K562 (cell line): Measurements from ENCODE around the gene NONO. TPM values are rescaled to one million over a fixed set of nuclear protein-coding genes. Genes with fewer than 3 reads are reported as not detected.

ENCODE experiments used
- ATAC-seq: fragments of 200-7000 bp; cut with Tn5 transposase; 3 replicates; pipeline ENCODE4 v1.9.1; 2020; ENCODE audit warnings: moderate library complexity
- BruUV-seq: library from RNA; stranded (reverse); fragments of 400-500 nt; replicated peaks from 2 replicates; lab custom pipeline; 2021; lab: Mats Ljungman, UMichigan
- CTCF ChIA-PET: fragments of 300-600 bp; formaldehyde crosslinking; extraction: SDS; loops from one replicate; lab custom pipeline; 2021; ENCODE audit warnings: low intra/inter-chr PET ratio; lab: Yijun Ruan, JAX
- POLR2A ChIA-PET: fragments of 300-600, 350-650 bp; sonication (Branson Sonifier 250); formaldehyde crosslinking; extraction: SDS; loops from one replicate; lab custom pipeline; 2021; ENCODE audit warnings: antibody characterized with exemption, inconsistent platforms; lab: Yijun Ruan, JAX
- DNase-seq, 4 experiments: peaks; one replicate each; pipeline versions ENCODE4 v3.0.0 to v3.0.0-alpha.2; 2011 to 2018; ENCODE audit warnings: low spot score in 3 of 4, mixed read lengths in 3 of 4; ENCODE audit errors: extremely low read depth in 1 of 4
- FAIRE-seq: peaks from 2 replicates; lab custom pipeline; 2011; peaks lifted over from hg19 to GRCh38; lab: Jason Lieb, UNC
- H2AFZ ChIP-seq: 2 replicates; pipeline ENCODE4 v1.6.0; 2011; ENCODE audit warnings: low read depth, low read length, control low read depth, inconsistent platforms
- H3K27ac ChIP-seq: fragments of 200-600 bp; 3 replicates; pipeline ENCODE4 v1.8.0; 2011; ENCODE audit warnings: low read depth, mild to moderate bottlenecking, control low read depth, inconsistent platforms, low read length, moderate library complexity, mixed read lengths; ENCODE audit errors: extremely low read depth
- H3K27me3 ChIP-seq, 2 experiments: fragments of 300-600 bp in 1 of 2; 2 replicates in 1 of 2; 3 replicates in 1 of 2; pipeline versions ENCODE4 v1.6.0 to v1.8.0; 2011; ENCODE audit warnings: inconsistent platforms in 2 of 2, low read length in 2 of 2, mild to moderate bottlenecking in 1 of 2, mixed read lengths in 1 of 2, moderate library complexity in 1 of 2; ENCODE audit not compliant: control insufficient read depth in 2 of 2, insufficient read depth in 2 of 2
- H3K36me3 ChIP-seq: fragments of 300-600 bp; 3 replicates; pipeline ENCODE4 v1.8.0; 2011; ENCODE audit warnings: mild to moderate bottlenecking, low read length, inconsistent platforms; ENCODE audit not compliant: control insufficient read depth, insufficient read depth
- H3K4me1 ChIP-seq, 2 experiments: fragments of 200-600 bp in 1 of 2; replicated peaks in 1 of 2; 2 replicates in 1 of 2; 3 replicates in 1 of 2; pipeline versions ENCODE4 v1.5.1 to v1.8.0; 2011; ENCODE audit warnings: inconsistent platforms in 2 of 2, low read length in 2 of 2, mild to moderate bottlenecking in 1 of 2, mixed read lengths in 1 of 2, moderate library complexity in 1 of 2; ENCODE audit not compliant: control insufficient read depth in 2 of 2, insufficient read depth in 2 of 2
- H3K4me2 ChIP-seq: 2 replicates; pipeline ENCODE4 v1.6.1; 2011; ENCODE audit warnings: low read length, control low read depth, inconsistent platforms, mixed read lengths; ENCODE audit not compliant: insufficient read depth
- H3K4me3 ChIP-seq: fragments of 200-600 bp; sonication (generic), shearing (Covaris generic); 2 replicates; pipeline ENCODE4 v1.5.1; 2016; ENCODE audit warnings: control low read depth, inconsistent platforms
- H3K79me2 ChIP-seq: fragments of 200-600 bp; 3 replicates; pipeline ENCODE4 v1.8.0; 2011; ENCODE audit warnings: low read length, inconsistent platforms; ENCODE audit not compliant: control insufficient read depth, insufficient read depth
- H3K9ac ChIP-seq, 2 experiments: 2 replicates each; pipeline versions ENCODE4 v1.6.0 to v1.6.1; 2011; ENCODE audit warnings: low read depth in 2 of 2, low read length in 2 of 2, control low read depth in 1 of 2, inconsistent platforms in 1 of 2, mild to moderate bottlenecking in 1 of 2, mixed read lengths in 1 of 2; ENCODE audit not compliant: insufficient read depth in 1 of 2
- H3K9me1 ChIP-seq: one replicate; pipeline ENCODE4 v1.6.0; 2011; ENCODE audit warnings: inconsistent platforms, mild to moderate bottlenecking, low read length, moderate library complexity; ENCODE audit not compliant: control insufficient read depth, insufficient read depth
- H3K9me3 ChIP-seq: replicated peaks from 2 replicates; pipeline ENCODE4 v1.5.1; 2011; ENCODE audit warnings: low read depth, low read length, inconsistent platforms; ENCODE audit not compliant: control insufficient read depth, insufficient read depth
- H4K20me1 ChIP-seq: replicated peaks from 2 replicates; pipeline ENCODE4 v1.6.1; 2011; ENCODE audit warnings: low read length, inconsistent platforms, mixed read lengths; ENCODE audit not compliant: control insufficient read depth, insufficient read depth
- POLR2A ChIP-seq: fragments of 450-650 bp; conservative IDR thresholded peaks from 2 replicates; pipeline ENCODE4 v1.6.1; 2016
- RCOR1 ChIP-seq, 2 experiments: IDR thresholded peaks; 2 replicates each; pipeline ENCODE4 v1.6.1; 2012; ENCODE audit warnings: low read depth in 2 of 2, low read length in 2 of 2, borderline replicate concordance in 1 of 2, improper control_type of control experiment in 1 of 2
- TAF9B ChIP-seq: fragments of 450-650 bp; IDR thresholded peaks from 2 replicates; pipeline ENCODE4 v1.6.1; 2018; ENCODE audit warnings: mild to moderate bottlenecking; ENCODE audit not compliant: partially characterized antibody
- TRIM24 ChIP-seq, 2 experiments: fragments of 450-650 bp; IDR thresholded peaks; 2 replicates each; pipeline ENCODE4 v1.6.1; 2016
- ZNF134 ChIP-seq: fragments of 250-450 bp; sonication (Bioruptor Pico); conservative IDR thresholded peaks from 2 replicates; pipeline ENCODE4 v1.4.0; 2020
- WGBS: fragments of 100-300 bp; shearing (Covaris generic); methylation state at CpG from one replicate; pipeline ENCODE4 v1.1.6; 2016; ENCODE audit warnings: low coverage, mixed read lengths; ENCODE audit not compliant: insufficient coverage; ENCODE audit errors: missing lambda C conversion rate; 5-methylcytosine and 5-hydroxymethylcytosine counted together
- in situ Hi-C: fragments of 300-500 bp; cut with MboI; formaldehyde crosslinking; loops from 4 replicates; pipeline ENCODE4 v1.15.0; 2018; ENCODE audit warnings: inconsistent platforms, mixed read lengths
- intact Hi-C: fragments of 100-400 bp; cut with micrococcal nuclease; formaldehyde crosslinking; loops from 2 replicates; pipeline ENCODE4 v1.14.2; 2022
- polyA plus RNA-seq, 8 experiments: library from polyadenylated mRNA; depleted of rRNA in 4 of 8; stranded (reverse) in 5 of 8; unstranded in 3 of 8; fragments of >200 nt; fragmentation: Nextera tagmentation in 2 of 8; fragmentation: Illumina TruSeq in 1 of 8; extraction: Ambion mirVana in 2 of 8; extraction: Trizol in 1 of 8; gene quantifications; 2 replicates each; pipeline versions ENCODE4 v1.2.1 to v1.2.3, GENCODE V29; 2011 to 2014; ENCODE audit warnings: inconsistent platforms in 1 of 8, missing spikeins in 1 of 8
- total RNA-seq, 7 experiments: library from RNA; depleted of rRNA in 6 of 7; stranded (reverse); fragments of >200 nt in 6 of 7; fragmentation: Illumina TruSeq in 2 of 7; extraction: Trizol in 2 of 7; gene quantifications; 2 replicates each; pipeline versions ENCODE4 v1.2.1 to v1.2.3, GENCODE V29; 2011 to 2021; ENCODE audit warnings: low replicate concordance in 1 of 7
- TF ChIP-seq, protein P1 (sequence below), 2 experiments: fragments of 200-800 bp in 1 of 2; sonication (Bioruptor generic) in 1 of 2; sonication (generic) in 1 of 2; formaldehyde crosslinking in 1 of 2; IDR thresholded peaks in 1 of 2; conservative IDR thresholded peaks in 1 of 2; 2 replicates each; pipeline versions ENCODE4 v1.5.0 to v1.6.1; 2016 to 2020; ENCODE audit warnings: missing compliant biosample characterization in 1 of 2, missing genetic modification characterization in 1 of 2, missing genetic modification reagents in 1 of 2

Gene NONO
- total and polyA plus RNA-seq, 9 of the 15 experiments (the other 6 are each of a cell fraction or from before 2014, with no cell fraction given), result 333 to 651 (median 451) TPM

- no peaks in the 10 kb centered on the region for H3K27me3 ChIP-seq
- ATAC-seq, result no peak
- ChIA-PET POLR2A (no interaction called here), CTCF (no interaction called here)
- no peak for FAIRE-seq
- intact Hi-C loops, result no loop called here
- no TSS peak for BruUV-seq
- H3K4me1 ChIP-seq, result peaks cover 23 to 24% of the 10 kb centered on the region in 2 experiments; a peak in 4 of 5 replicates
- DNase-seq, result no peak
- WGBS, result 63% methylated on average over 6 of the region's 6 CpGs
- peak overlapping the region; percentile 87; the same call in 1 of the 3 replicates for H3K27ac ChIP-seq
- in situ Hi-C loops, result no loop called here
- H3K9me3 ChIP-seq, result no peaks in the 10 kb centered on the region
- 0 out of 4 replicates have a peak overlapping the region, but pooled peaks of 1 of the 2 experiments have one; percentile 80 for H3K9ac ChIP-seq
- H3K36me3 ChIP-seq, result no peaks in the 10 kb centered on the region; the same call in 2 of the 3 replicates
- H2AFZ ChIP-seq, result peak overlapping the region; percentile 92
- no peaks in the 10 kb centered on the region for H3K9me1 ChIP-seq
- H3K79me2 ChIP-seq, result peaks cover 23% of the 10 kb centered on the region
- H3K4me2 ChIP-seq, result peak overlapping the region; percentile 91
- no peaks in the 10 kb centered on the region for H4K20me1 ChIP-seq
- TF ChIP-seq ZNF134 (CRISPR knock-in tag) (no peak), RCOR1 (IDR thresholded peaks at IDR 0.05; ENCODE audit: borderline replicate concordance in 1 of 2, low read depth in 2 of 2, low read length in 2 of 2) (no peak), TRIM24 (IDR thresholded peaks at IDR 0.05) (no peak), POLR2A (no peak), TAF9B (no peak)
- TF ChIP-seq, protein P1, sequence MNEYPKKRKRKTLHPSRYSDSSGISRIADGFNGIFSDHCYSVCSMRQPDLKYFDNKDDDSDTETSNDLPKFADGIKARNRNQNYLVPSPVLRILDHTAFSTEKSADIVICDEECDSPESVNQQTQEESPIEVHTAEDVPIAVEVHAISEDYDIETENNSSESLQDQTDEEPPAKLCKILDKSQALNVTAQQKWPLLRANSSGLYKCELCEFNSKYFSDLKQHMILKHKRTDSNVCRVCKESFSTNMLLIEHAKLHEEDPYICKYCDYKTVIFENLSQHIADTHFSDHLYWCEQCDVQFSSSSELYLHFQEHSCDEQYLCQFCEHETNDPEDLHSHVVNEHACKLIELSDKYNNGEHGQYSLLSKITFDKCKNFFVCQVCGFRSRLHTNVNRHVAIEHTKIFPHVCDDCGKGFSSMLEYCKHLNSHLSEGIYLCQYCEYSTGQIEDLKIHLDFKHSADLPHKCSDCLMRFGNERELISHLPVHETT (CRISPR knock-in tag; conservative IDR thresholded peaks at IDR 0.05 in 1 of 2, IDR thresholded peaks at IDR 0.05 in 1 of 2), result no peak
- no peak overlapping the region for H3K4me3 ChIP-seq
Observed at GRCh38 chrX:71256051-71256450, 27.4 kb upstream of the NONO start.
